GM18519 (cell line): ENCODE results near the gene TMEM52.

ENCODE experiments used
- ATAC-seq: cut with Tn5 transposase; IDR thresholded peaks from one replicate; pipeline ENCODE4 v1.9.1; 2021; ENCODE audit warnings: mild to moderate bottlenecking, moderate library complexity; ENCODE audit not compliant: unreplicated experiment, low FRiP score

TMEM52 gene

DNA sequence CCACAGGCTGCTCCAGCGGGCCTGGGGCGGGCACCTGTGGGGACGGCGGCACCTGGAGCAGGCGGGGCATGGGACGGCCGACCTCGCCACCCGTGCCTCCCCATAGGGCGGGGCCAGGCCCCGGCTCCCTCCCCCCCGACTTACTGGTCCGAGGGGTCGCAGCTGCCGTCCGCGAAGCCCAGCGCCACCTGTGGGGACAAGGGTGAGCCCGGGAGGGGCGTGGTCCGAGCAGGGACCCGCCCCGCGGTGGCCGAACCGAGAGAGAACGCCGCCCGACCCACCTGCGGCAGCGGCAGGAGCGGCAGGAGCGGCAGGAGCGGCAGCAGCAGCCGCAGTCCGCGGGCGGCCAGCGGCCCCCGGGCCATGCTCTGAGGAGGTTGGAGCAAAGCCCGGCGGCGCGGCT is at the start of gene TMEM52:
Gene TMEM52 (minus strand): TSS at position 379 of the 403 bp plus-strand sequence. CDS start 14 bp downstream, at position 365.
- ATAC-seq: peak; percentile 14

DNA sequence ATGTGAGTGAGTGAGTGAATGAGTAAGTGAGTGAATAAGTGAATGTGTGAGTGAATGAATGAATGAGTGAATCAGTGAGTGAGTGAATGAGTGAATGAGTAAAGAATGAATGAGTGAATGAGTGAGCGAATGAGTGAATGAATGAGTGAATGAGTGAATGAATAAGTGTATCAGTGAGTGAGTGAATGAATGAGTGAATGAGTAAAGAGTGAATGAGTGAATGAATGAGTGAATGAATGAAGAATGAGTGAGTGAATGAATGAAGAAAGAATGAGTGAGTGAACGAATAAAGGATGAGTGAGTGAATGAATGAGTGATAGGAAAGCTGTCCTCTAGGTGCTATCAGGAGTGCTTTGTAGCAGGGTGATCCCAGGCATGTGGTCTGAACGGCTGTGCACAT is 48.8 kb upstream of the TMEM52 start:
- ATAC-seq: no peak

DNA sequence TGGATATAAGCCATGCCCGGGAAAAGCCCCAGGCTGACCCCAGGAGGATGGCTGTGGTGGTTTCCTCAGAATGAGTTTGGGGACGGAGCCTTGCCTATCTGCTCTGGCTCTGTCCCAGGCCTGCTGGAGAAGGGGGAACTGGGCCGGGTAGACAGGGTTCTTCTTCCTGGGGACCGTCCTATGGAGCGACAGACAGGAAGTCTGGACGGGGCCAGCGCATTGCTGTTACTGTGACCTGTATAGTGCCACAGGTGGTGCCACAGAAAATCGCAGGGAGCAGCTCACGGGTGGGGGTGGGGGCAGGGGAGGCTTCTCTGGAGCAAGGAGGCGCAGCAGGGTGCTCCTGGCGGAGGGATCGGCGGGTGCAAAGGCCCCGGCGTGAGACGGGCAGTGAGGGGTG is 48.1 kb upstream of the TMEM52 start:
- ATAC-seq: no peak

DNA sequence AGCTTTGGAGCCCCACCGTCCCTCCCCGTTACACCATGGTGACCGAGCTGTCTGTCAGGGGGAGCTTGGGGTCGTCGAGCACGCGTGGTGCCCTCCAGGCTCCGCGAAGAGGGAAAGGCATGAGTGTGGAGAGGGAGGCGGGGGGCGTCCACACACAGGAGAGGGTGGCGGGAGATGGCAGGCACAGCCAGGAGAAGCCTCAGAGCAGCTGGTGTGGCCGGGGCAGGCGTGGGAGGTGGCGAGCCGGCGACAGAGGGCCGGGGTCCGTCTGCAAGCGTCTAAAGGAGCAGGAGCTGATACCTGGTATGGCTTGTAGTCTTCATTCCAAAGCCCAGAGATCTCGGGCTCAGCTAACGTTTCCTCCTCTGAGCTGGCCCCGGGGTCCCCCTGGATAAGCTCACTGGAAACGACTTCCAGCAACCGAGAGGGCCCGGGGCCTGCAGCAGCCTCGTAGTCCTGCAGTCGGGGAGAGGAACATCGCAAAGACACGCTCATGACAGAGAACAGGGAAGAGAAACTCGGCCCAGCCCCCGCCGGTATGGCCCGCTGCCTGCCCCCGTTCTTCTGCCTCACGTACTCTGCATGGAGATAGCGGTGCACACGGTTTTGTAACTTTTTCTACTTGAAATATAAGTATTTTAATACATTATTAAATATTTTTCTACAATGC is 47.1 kb upstream of the TMEM52 start:
- ATAC-seq: no peak

DNA sequence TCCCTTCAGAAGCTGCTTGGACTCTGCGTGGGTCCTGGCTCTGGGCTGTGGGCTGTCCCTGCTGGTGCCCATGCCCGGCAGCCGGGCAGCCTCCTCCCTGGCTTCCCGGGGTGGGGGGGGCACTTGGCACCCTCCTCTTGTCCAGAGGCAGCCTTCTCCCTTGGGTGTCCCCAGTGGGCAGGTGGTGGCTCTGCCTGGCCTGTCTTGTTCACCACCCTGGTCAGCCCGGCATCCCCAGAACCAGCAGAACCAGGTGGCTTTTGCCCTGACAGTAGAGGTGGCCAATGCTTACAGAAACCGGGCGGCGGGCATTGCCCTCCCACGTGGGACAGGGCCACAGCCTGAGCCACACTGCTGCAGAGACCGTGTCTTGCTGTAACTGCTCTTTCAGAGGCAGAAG is 46.5 kb upstream of the TMEM52 start:
- ATAC-seq: no peak

DNA sequence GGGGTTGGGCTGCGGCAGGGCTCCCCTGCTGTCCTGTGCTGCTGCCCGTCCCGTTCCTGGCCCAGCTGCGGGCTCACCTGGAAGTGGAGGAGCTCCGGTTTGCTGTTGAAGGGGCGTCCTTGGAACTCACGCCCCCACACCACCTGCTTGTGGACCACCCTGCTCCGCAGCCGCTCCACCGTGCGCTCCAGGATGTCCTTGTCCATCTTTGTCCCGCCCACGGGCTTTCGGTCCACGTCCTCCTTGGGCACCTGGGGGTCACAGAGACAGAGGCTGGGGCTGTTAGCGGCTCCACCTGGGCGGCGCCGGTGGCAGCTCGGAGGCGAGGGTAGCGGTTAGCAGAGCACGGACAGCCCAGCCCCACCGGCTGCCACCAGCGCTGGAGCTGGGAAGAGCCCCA is 45.7 kb upstream of the TMEM52 start:
- ATAC-seq: no peak

DNA sequence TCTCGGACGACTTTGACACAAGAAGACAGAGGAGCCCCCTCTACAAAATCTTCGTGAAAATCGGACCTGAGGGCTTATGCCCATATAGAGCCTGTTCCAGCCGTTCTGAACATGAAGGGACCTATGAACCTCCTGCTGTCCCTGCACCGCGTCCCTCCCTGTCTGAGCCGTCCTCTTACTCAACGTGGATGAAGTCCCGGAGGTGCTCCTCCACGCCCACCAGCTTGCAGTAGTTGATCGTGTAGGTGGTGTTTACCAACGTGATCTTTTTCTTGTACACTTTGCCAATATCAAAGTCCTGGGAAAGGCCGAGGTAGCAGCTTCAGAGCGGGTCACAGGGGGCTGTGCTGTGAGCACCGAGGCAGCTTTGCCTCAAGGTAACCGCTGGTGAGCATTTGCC is 44.5 kb upstream of the TMEM52 start:
- no peak for ATAC-seq

DNA sequence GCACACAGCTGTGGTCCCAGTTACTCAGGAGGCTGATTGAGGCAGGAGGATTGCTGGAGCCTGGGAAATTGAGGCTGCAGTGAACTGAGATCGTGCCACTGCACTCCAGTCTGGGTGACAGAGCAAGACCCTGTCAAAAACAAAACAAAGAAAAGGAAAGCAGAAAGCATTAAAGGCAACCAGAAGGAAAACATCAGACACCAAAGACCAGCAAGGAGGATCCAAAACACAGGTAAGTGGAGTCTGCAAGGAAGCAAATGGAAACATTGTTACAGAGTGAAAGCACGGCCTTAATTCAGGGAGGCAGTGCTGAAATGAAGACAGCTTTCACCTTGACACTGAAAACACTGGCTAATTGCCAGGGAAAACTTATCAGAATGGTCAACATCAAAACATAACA is 43.7 kb upstream of the TMEM52 start:
- no peak for ATAC-seq

DNA sequence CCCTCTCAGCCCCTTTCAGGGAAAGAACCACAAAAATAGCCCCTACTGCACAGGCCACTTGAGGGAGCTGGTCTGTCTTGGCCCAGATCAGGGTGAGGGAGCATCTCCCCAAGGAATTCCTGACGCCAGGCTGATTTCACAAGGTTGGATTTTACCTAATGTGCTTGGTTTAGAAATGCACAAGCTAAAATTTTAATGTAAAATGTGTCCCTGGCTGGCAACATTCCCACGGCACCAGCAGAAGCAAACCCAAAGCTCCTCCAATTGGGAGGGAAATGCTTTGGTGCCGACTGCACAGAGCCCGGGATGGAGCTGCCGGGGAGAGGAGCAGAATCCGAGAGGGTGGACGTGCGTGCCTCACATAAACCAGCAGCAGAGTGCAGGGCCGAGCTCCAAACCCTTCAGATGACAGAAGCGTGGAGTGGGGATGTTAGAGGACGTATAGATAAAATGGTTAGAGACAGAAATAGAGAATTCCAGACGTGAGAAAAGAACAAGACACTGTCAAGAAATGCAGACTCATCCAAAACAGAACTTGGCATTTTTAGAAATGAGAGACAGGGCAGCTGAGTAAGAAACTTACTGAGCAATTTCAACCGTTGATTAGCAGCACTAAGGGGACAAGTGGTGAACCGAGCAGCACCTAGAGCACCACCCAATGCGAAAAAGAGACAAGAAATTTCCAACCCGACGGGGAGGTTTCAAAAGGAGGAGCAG is 41.6 kb upstream of the TMEM52 start:
- ATAC-seq: no peak

DNA sequence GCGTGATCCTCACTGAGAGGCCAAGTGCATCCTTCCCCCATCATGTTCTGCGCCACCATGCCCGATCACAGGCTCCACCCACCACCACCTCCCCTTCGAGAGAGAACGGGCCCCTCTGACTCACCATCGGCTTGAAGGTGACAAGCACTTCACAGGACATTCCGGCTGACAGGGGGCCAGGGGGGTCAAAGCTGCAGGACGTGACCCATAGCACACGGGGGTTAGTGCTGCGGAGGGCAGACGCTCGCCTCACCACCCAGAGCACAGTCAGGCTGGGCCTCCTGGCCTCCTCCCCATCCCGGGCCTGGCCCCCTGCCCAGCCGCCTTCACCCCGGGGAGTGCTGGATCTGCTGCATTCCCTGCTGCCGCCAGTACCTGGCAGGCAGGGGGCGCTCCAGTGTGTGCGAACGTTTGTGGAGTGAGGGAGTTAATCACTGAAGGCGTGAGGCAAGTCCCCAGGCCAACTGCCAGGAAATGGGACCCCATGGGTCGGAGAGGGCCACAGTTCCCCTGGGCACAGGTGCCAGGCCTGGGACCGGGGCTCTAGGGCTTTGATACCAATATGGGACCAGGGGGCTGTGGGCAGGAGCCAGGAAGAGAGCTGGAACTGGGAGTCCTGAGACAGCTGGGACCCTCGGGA is 40.9 kb upstream of the TMEM52 start:
- no peak for ATAC-seq

DNA sequence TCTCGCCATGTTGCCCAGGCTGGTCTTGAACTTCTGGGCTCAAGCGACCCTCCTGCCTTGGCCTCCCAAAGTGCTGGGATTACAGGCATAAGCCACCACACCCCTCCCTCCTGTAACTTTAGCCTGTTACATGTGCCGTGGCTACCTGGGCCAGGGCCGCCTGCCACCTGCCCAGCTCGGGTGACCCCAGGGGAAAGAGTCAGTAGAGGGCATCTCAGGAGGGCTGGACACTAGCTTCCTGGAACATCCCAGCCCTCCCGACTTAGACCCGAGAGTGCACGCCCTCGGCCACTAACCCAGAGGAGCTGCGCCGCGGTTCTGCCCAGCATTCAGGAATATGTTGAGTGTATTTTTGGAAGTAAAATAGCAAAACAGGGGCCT is 40.4 kb upstream of the TMEM52 start:
- no peak for ATAC-seq

DNA sequence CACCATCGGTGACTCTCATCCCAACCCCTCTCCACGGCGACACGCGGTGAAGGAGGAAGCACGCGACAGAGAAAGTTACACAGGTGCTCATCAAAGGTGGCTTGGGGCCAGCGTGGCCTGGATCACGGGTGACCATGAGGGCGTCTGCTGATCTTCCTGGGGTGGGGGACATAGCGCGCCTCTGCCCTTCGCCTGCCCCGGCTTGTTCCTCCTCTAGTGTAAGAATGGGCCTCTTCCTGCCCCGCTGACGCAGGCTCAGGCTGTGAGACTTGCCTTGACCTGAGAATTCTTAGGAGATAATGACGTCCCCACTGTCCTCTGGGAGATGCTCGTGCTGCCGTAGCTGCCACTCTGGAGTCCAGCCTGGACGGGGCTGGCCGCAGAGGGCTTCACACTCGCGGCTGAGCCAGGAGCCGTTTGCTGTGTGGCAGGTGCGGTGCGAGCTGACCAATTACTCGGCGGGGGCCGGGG is 39.0 kb upstream of the TMEM52 start:
- ATAC-seq: no peak

DNA sequence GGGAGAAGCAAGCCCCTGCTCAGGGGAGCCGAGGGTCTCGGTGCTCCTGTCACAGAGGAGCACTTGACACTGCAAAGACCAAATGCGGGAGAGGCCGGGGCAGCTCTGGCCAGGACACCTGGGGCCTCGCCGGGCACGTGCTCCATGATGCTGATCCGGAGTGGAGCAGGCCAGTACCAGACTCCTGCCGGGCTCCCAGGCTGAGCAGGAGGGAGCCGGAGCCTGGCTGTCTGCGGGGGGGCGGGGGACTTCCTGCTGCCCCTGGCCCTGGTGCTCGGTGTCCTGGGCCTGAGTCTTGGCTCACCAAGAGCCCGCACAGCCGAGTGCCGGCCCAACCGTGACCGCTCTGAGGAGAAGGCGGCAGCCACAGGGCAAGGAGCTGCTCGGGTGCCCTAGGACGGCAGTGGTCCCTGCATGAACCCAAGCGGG is 38.5 kb upstream of the TMEM52 start:
- ATAC-seq: no peak

DNA sequence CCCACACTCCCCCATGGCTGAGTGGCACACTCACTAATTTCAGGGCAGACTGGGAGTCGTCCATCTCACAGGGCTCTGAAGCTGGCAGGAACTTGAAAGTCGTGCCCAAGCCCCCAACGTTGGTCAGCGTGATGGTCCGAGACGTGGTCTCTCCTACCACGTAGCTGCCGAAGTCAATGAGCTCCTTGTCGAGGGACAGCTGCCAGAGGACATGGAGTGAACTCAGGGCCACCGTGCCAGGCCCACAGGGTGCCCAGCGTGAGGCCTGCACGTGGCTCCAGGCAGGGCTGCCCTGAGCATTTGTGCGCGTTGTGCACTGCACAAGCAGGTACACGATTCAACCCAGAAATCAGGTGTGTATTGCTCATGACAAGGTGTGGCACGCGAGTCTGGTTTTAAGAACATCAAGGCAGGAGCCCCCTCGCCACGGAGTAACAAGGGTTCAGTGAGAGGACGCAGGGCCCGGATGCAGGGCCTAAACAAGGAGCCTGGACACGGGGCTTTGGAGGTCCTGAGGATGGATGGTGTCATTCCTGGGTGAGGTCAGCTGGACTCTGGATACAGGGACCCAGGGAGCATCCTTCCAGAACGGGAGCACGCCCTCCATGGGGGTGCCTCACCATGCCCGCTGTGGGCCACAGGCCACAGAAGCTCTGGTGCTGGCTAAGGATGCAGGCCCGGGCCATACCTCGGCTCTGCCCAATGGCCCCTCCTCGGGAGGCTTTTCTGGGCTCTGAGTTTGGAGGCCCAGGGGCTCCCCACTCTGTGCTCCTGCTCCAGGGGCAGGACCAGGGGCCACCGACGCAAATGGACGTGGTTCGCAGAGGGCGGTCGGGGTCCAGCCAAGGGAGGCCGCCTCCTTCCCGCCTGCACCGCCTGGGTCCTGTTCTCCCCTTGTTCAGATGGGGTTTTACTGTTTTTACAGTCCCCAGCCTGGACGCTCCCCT is 37.8 kb upstream of the TMEM52 start:
- ATAC-seq: no peak

DNA sequence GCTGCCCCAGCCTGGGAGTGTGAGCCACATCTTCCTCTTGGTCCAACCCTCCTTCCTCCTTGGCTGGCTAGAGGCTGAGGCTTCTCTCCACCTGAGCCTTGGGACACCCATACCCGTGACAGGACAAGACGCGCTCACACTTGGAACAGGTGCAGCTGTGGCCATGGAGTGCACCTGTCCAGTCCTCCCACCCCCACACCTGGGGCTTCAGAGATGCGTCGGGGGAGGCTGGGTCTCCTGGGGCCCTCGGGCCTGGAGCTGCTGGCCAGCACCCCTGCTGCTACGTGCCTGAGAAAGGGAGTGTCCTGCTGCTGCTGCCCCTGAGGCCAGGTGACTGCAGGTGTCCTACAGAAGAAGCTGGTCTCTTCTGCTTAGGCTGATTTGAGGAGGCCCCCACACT is 37.0 kb upstream of the TMEM52 start:
- no peak for ATAC-seq

DNA sequence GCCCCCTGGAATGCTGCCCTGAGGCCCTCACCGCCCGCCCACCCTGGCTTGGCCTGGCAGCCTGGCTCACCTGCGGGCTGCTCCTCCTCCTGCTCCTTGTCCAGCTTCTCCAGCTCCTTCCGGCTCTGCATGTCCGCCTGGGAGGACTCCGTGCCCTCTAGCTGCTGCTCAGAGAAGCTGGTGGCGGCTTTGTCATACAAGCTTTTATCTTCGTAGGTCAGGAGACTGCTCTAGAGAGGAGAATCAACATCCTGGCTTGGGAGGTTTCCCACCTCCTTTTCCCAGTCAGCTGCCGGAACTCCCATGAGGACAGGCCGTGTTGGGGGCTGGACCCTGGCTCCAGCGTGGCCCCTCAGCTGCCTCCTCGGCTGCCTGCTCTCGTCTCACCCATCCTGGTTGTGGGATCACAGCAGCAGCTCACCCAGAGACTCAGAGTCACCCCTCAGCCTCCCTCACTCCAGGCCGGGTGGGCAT is 36.6 kb upstream of the TMEM52 start:
- ATAC-seq: no peak

DNA sequence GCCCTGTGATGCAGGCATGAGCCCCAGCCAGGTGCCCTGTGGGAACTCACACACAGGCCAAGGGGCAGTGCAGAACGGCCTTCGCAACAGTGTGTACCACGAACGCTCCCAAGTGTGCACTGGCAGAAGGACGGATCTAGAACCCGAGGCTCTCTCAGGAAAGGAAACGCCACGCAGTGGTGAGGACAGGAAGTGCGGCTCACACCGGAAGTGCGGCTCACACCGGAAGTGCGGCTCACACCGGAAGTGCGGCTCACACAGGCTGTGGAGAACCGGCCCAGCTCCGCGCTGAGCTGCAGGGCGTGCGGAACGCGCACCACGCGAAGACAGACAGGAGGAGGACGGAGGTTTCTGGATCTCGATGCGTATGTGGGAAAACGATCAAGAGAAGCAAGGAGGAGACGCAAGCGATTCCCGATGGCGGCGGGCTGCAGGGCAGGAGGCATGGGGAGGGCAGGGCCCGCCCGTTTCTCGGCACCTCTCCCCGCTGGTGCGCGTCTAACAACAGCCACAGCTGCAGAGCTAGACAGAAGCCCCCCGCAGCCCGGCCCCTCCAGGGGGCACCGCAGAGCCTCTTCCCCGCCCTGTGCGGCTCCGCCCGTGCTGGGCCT is 35.9 kb upstream of the TMEM52 start:
- no peak for ATAC-seq

DNA sequence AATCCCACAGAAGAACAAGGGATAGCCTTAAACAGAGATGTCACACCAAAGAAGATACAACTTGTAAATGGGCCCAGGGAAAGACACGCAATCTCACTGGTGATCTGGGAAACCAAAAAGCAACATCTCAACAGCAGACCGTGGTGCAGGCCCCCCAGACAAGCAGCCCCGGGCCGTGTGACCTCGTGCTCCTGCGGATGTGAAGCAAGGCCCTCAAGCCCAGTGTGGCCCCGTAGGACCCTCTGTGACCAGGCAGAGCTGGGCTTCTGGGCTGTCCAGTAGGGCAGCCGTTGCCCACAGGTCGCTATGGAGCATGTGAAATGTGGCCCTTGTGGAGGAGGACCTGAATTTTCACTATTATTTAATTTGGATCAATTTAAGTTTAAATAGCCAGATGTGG is 34.9 kb upstream of the TMEM52 start:
- no peak for ATAC-seq

DNA sequence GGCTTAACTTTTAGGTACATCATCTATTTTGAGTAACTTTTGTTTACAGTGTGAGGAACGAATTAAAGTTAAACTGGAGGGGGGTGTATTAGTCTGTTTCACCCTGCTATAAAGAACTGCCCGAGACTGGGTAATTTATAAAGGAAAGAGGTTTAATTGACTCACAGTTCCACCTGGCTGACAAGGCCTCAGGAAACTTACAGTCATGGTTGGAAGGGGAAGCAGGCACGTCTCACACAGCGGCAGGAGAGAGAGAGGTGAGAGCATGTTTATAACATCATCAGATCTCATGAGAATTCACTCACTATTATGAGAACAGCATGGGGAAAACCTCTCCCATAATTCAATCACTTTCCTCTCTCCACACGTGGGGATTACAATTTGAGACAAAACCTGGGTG is 31.9 kb upstream of the TMEM52 start:
- no peak for ATAC-seq

DNA sequence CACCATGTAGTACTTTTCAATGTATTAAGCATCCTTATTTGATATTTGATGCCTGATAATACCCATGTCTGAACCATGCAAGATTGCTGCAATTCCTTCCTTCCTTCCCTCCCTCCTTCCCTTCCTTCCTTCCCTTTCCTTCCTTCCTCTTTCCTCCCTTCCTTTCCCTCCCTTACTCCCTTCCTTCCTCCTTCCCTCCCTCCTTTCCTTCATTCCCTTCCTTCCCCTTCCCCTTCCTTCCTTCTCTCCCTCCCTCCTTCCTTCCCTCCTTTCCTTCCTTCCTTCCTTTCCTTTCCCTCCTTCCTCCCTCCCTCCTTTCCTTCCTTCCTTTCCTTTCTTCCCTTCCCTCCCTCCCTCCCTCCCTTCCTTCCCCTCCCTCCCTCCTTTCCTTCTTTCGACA is 29.7 kb upstream of the TMEM52 start:
- ATAC-seq: no peak
